AG09319 (cell line): ENCODE measurements around the gene ANKRD44.

Source experiments
- DNase-seq: peaks from one replicate; pipeline ENCODE4 v3.0.0-alpha.2; 2010; ENCODE audit warnings: low read depth; ENCODE audit errors: extremely low read depth
- CTCF ChIP-seq: IDR thresholded peaks from 2 replicates; pipeline ENCODE4 v1.5.1; 2011; ENCODE audit warnings: low read depth, mild to moderate bottlenecking, inconsistent platforms, low read length, moderate library complexity

ANKRD44 gene

GRCh38 chr2:197059477-197059876, 251.1 kb downstream of the ANKRD44 start:
- no peak for TF ChIP-seq CTCF
- no peak for DNase-seq

DNA sequence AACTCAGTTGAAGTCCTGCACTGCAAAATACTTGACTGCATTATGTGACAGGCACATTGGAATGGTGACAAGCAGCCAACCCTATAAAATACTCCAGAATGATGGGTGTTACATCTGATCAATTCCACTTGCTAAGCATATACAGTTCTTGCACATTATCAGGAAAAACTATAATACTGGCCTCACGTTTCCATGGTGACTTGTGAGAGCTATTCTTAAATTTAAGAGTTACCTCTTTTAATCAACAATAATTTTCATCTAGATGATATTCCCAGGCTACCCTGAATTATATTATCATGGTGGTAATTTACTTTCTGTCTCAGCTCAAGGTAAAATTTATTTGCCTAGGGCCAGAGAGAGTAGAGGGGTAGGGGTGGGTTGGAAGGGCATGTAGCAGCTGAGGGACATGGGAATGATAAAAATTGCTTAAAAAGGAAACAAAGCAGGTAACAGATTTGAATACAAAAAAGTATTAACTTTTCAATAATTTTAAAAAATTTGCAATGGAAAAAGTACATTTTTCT, 251.7 kb downstream of the ANKRD44 start:
- no peak for TF ChIP-seq CTCF
- no peak for DNase-seq

- no peak for TF ChIP-seq CTCF
- DNase-seq: no peak
Observed at GRCh38 chr2:197057959-197058358, 252.6 kb downstream of the ANKRD44 start.

- no peak for DNase-seq
- TF ChIP-seq CTCF: no peak
Observed at GRCh38 chr2:197055045-197055444, 255.5 kb downstream of the ANKRD44 start.

- TF ChIP-seq CTCF: no peak
- no peak for DNase-seq
Observed at GRCh38 chr2:197054437-197054836, 256.1 kb downstream of the ANKRD44 start.

- peak; percentile 23 for DNase-seq
- TF ChIP-seq CTCF: no peak
Observed at GRCh38 chr2:197052356-197052755, 258.2 kb downstream of the ANKRD44 start.

- no peak for TF ChIP-seq CTCF
- no peak for DNase-seq
Observed at GRCh38 chr2:197045115-197045514, 265.5 kb downstream of the ANKRD44 start.
